Measurements from ENCODE around the gene TMEM132C. TPM values are rescaled to one million over a fixed set of nuclear protein-coding genes. Genes with fewer than 3 reads are reported as not detected.
"Not testable (repeated sequence)": the region's sequence is repeated elsewhere in the genome, so short reads cannot be mapped to it uniquely, and the experiment has no call there.

TMEM132C gene
- total and polyA plus RNA-seq, 2 donors (not counting 1 experiment from before 2014, with no cell fraction given), result not detected

GRCh38 chr12:128250096-128250495 is 16.9 kb upstream of the TMEM132C start:
- Mint-ChIP-seq H3K27ac (no peak overlapping the region), H3K27me3 (no peaks in the 10 kb centered on the region), H3K4me3 (no peak overlapping the region), H3K4me1 (no peaks in the 10 kb centered on the region), H3K9me3 (ENCODE audit: insufficient read depth) (peaks cover 3% of the 10 kb centered on the region)
- 86% methylated on average over 8 of the region's 8 CpGs for WGBS (ENCODE audit: insufficient coverage)
- no peak overlapping the region for H3K27ac ChIP-seq (ENCODE audit: low read length in 2 of 2)
- ChIA-PET CTCF (interaction anchor here (1.0 kb wide), 1 partner anchor 15 kb away, joined by 3 read pairs; no protein-coding TSS in a partner anchor), POLR2A (no interaction called here)
- H2AFZ ChIP-seq (ENCODE audit: insufficient read depth, low read depth, low read length, poor library complexity, severe bottlenecking), result no peak overlapping the region
- TF ChIP-seq, protein P1, sequence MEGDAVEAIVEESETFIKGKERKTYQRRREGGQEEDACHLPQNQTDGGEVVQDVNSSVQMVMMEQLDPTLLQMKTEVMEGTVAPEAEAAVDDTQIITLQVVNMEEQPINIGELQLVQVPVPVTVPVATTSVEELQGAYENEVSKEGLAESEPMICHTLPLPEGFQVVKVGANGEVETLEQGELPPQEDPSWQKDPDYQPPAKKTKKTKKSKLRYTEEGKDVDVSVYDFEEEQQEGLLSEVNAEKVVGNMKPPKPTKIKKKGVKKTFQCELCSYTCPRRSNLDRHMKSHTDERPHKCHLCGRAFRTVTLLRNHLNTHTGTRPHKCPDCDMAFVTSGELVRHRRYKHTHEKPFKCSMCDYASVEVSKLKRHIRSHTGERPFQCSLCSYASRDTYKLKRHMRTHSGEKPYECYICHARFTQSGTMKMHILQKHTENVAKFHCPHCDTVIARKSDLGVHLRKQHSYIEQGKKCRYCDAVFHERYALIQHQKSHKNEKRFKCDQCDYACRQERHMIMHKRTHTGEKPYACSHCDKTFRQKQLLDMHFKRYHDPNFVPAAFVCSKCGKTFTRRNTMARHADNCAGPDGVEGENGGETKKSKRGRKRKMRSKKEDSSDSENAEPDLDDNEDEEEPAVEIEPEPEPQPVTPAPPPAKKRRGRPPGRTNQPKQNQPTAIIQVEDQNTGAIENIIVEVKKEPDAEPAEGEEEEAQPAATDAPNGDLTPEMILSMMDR (IDR thresholded peaks at IDR 0.05), result no peak
- TF ChIP-seq EZH2 (IDR thresholded peaks at IDR 0.05; ENCODE audit: borderline replicate concordance, insufficient read depth, low read depth, low read length, poor library complexity, severe bottlenecking), result no peak
- intact Hi-C loops (cut with micrococcal nuclease), result no loop called here
- H3K79me2 ChIP-seq (ENCODE audit: control insufficient read depth, insufficient read depth, low read length), result no peaks in the 10 kb centered on the region
- no peaks in the 10 kb centered on the region for H3K36me3 ChIP-seq (replicated peaks in 1 of 2; ENCODE audit: control extremely low read depth in 1 of 2, control insufficient read depth in 1 of 2, extremely low read depth in 1 of 2, insufficient read depth in 2 of 2, low read length in 1 of 2)
- no peak overlapping the region for H3K4me3 ChIP-seq (ENCODE audit: control extremely low read depth in 1 of 5, extremely low read depth in 1 of 5, insufficient read depth in 1 of 5, low read depth in 2 of 5, low read length in 4 of 5)
- DNase-seq (no peak), ATAC-seq (ENCODE audit: low read depth) (no peak)
- no peak overlapping the region for H3K4me2 ChIP-seq (replicated peaks; ENCODE audit: low read depth, low read length, poor library complexity, severe bottlenecking)
- H4K20me1 ChIP-seq (ENCODE audit: control insufficient read depth, insufficient read depth, low read length, poor library complexity, severe bottlenecking), result no peaks in the 10 kb centered on the region
- H3K4me1 ChIP-seq (ENCODE audit: control insufficient read depth in 2 of 2, insufficient read depth in 2 of 2, low read length in 2 of 2), result no peaks in the 10 kb centered on the region
- H3K9me3 ChIP-seq (ENCODE audit: control extremely low read depth in 1 of 3, control insufficient read depth in 2 of 3, insufficient read depth in 1 of 3, low read length in 2 of 3), result peaks cover 0 to 19% (median 0%) of the 10 kb centered on the region in 3 donors
- no peaks in the 10 kb centered on the region for H3K27me3 ChIP-seq (replicated peaks in 1 of 4; ENCODE audit: control extremely low read depth in 1 of 4, control insufficient read depth in 3 of 4, insufficient read depth in 4 of 4, low read length in 3 of 4)
- no peak overlapping the region for H3K9ac ChIP-seq (ENCODE audit: low read length)

DNA sequence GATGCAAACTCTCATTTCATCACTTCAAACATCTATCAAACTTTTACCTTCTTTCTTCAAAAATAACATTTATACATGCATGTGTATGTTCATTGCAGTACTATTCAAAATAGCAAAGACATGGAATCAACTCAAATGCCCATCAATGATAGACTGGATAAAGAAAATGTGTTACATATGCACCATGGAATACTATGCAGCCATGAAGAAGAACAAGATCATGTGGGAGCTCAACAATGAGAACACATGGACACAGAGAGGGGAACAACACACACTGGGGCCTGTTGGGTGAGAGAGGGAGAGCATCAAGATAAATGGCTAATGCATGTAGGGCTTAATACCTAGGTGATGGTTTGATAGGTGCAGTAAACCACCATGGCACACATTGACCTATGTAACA is 13.1 kb upstream of the TMEM132C start:
- CTCF ChIA-PET; H3K27me3 ChIP-seq (replicated peaks in 1 of 4; ENCODE audit: control extremely low read depth in 1 of 4, control insufficient read depth in 3 of 4, insufficient read depth in 4 of 4, low read length in 3 of 4); POLR2A ChIA-PET; DNase-seq; H2AFZ ChIP-seq (ENCODE audit: insufficient read depth, low read depth, low read length, poor library complexity, severe bottlenecking); H3K27me3 Mint-ChIP-seq; H3K27ac ChIP-seq (ENCODE audit: low read length in 2 of 2); H3K4me1 Mint-ChIP-seq; H3K4me1 ChIP-seq (ENCODE audit: control insufficient read depth in 2 of 2, insufficient read depth in 2 of 2, low read length in 2 of 2); H3K9ac ChIP-seq (ENCODE audit: low read length); intact Hi-C loops (cut with micrococcal nuclease); H3K36me3 ChIP-seq (replicated peaks in 1 of 2; ENCODE audit: control extremely low read depth in 1 of 2, control insufficient read depth in 1 of 2, extremely low read depth in 1 of 2, insufficient read depth in 2 of 2, low read length in 1 of 2); H3K4me3 ChIP-seq (ENCODE audit: control extremely low read depth in 1 of 5, extremely low read depth in 1 of 5, insufficient read depth in 1 of 5, low read depth in 2 of 5, low read length in 4 of 5); H3K79me2 ChIP-seq (ENCODE audit: control insufficient read depth, insufficient read depth, low read length); H3K9me3 ChIP-seq (ENCODE audit: control extremely low read depth in 1 of 3, control insufficient read depth in 2 of 3, insufficient read depth in 1 of 3, low read length in 2 of 3); H3K4me2 ChIP-seq (replicated peaks; ENCODE audit: low read depth, low read length, poor library complexity, severe bottlenecking); H3K27ac Mint-ChIP-seq; H3K9me3 Mint-ChIP-seq (ENCODE audit: insufficient read depth); H3K4me3 Mint-ChIP-seq; H4K20me1 ChIP-seq (ENCODE audit: control insufficient read depth, insufficient read depth, low read length, poor library complexity, severe bottlenecking); ATAC-seq (ENCODE audit: low read depth): not testable (repeated sequence)

Measured in B cell (primary cell).